ENCODE measurements around the gene NADK2. TPM values are rescaled to one million over a fixed set of nuclear protein-coding genes. Genes with fewer than 3 reads are reported as not detected.
"Not testable (repeated sequence)": the region's sequence is repeated elsewhere in the genome, so short reads cannot be mapped to it uniquely, and the experiment has no call there.

NADK2 gene, protein sequence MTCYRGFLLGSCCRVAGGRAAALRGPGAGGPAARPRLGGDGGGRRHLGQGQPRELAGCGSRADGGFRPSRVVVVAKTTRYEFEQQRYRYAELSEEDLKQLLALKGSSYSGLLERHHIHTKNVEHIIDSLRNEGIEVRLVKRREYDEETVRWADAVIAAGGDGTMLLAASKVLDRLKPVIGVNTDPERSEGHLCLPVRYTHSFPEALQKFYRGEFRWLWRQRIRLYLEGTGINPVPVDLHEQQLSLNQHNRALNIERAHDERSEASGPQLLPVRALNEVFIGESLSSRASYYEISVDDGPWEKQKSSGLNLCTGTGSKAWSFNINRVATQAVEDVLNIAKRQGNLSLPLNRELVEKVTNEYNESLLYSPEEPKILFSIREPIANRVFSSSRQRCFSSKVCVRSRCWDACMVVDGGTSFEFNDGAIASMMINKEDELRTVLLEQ
- 10 to 100 TPM; 13.6 to 20.9 TPM for total RNA-seq

DNA sequence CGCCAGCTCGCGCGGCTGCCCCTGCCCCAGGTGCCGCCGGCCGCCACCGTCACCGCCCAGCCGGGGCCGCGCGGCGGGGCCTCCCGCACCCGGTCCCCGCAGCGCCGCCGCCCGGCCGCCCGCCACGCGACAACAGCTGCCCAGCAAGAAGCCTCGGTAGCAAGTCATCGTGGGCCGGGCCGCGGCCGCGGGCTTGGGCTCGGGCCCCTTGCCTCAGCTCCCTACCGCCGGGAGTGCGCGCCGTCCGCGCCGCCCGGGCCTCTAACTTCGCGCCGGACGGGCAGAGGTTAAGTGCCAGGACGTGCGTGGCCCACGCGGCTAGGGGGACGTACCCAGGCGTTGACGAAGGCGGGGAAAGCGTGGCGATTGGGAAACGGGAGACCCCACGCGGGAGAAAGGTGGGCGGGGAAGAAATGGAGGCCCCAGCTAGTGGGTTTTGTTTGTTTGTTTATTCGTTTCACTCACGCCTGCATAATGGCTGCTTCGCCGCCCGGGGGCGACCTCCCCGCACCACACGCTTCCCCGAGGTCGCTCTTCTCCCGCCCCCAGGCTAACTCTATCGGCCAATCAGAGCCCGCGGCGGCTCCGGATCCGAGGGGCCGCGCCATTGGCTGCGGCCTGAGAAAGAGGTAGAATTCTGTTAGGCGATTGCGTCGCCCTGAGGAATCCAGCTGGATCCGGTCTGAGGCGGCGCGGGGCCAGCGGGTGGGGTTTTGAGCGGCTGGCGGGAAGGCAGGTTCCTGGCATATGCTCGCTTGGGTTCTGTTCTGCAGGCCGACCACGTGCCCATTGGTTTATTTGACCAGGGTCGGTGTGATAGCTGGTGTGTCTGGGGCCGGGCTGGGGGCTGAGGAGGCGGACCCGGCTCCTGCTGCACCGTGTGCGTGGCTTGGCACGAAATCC, at the start of gene NADK2:
NADK2 (minus strand) TSS at position 295 of the 903 bp plus-strand sequence; CDS start at position 168, 127 bp downstream.
- peak; percentile 88 to 90 for ATAC-seq (replicated peaks in 1 of 2)
- peak; percentile 93 to 94 for DNase-seq
- H3K9me3 Mint-ChIP-seq = no peaks in the 10 kb centered on the region
- peak within 1 kb of the TSS; percentile 77 for H3K27ac Mint-ChIP-seq
- H3K27me3 Mint-ChIP-seq (ENCODE audit: low read depth) = no peaks in the 10 kb centered on the region
- H3K4me1 Mint-ChIP-seq (ENCODE audit: low read depth) = peaks cover 50% of the 10 kb centered on the region
- H3K4me3 Mint-ChIP-seq = peak within 1 kb of the TSS; percentile 90 to 91
- H3K36me3 Mint-ChIP-seq (ENCODE audit: insufficient read depth in 2 of 2) = no peaks in the 10 kb centered on the region

DNA sequence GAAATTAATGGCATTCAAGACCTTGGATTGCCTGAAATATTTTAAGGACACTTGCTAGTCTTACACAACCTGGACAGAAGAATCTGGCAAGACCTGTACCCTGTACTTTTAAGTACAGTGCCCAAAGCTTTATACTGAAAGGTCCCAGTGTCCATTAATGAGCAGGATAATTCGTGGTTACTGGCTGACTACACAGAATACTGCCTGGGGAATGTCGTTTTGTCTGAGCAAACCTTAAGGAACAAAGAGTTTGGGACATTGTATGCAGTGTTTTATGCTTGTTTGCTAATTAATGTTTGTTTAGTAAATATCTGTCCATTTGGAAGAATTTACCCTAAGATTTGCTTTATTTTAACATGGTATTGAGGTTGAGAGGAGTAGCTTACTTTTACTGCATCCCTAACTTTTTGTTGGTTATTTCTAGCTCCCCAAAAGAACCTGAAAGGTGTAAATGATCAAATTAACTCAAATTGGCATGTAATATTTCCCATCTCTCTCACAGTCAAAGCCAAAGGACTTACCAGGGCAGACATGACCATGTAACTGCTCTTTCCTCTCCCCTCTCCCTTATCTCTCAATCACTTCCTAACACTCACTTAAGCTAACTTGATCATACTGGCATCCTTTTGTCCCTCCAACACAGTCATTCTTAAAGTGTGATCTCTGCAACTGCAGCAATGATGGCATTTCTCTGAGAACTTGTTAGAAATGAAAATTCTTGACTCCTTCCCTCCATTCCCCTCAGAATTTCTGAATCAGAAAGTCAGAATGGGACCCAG, 44.3 kb upstream of the NADK2 start:
- Mint-ChIP-seq H3K27me3 (ENCODE audit: low read depth) (peaks cover 9% of the 10 kb centered on the region), H3K27ac (no peak overlapping the region), H3K36me3 (ENCODE audit: insufficient read depth in 2 of 2) (no peaks in the 10 kb centered on the region), H3K4me3 (no peak overlapping the region), H3K4me1 (ENCODE audit: low read depth) (no peaks in the 10 kb centered on the region), H3K9me3 (no peaks in the 10 kb centered on the region)
- no peak for DNase-seq
- ATAC-seq (replicated peaks in 1 of 2) = no peak

DNA sequence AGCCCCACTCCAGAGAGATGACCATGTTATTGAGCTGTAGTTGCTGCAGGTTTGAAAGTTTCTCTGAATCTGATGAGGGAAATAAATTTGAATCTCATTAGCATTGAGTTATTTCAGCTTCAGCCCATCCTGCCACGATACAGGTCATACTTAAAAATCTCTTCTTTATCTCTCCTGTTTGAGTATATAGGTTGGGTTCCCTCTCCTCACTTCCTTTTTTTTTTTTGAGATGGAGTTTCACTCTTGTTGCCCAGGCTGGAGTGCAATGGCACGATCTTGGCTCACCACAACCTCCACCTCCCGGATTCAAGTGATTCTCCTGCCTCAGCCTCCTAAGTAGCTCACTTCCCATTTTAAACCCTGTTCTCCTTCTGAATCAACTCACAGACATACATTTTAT, 42.0 kb upstream of the NADK2 start:
- not testable (repeated sequence) for H3K27me3 Mint-ChIP-seq (ENCODE audit: low read depth); H3K4me1 Mint-ChIP-seq (ENCODE audit: low read depth); H3K36me3 Mint-ChIP-seq (ENCODE audit: insufficient read depth in 2 of 2); H3K9me3 Mint-ChIP-seq; H3K27ac Mint-ChIP-seq; H3K4me3 Mint-ChIP-seq; ATAC-seq (replicated peaks in 1 of 2); DNase-seq

DNA sequence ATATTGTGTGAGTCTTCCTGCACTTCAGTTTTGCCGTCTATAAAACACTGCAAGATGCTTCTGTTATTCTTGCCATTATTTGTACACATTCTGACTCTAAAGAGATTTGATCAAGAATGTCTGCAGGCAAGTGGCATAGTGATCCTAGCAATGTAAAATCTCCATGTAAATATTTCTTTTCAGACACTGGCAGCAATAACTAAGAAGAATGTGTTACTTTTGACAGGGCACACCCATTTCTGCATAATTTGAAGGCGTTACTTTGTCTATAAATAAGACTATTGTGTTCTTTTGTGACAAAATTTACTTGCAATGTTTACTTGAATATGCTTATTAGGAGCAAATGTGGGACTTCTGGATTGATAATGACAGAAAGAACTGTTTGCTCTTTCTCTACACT, 39.9 kb upstream of the NADK2 start:
- Mint-ChIP-seq H3K27ac (no peak overlapping the region), H3K36me3 (ENCODE audit: insufficient read depth in 2 of 2) (no peaks in the 10 kb centered on the region), H3K4me3 (no peak overlapping the region), H3K27me3 (ENCODE audit: low read depth) (peaks cover 9% of the 10 kb centered on the region), H3K9me3 (no peaks in the 10 kb centered on the region), H3K4me1 (ENCODE audit: low read depth) (peaks cover 6% of the 10 kb centered on the region)
- ATAC-seq (replicated peaks in 1 of 2) (no peak), DNase-seq (no peak)

DNA sequence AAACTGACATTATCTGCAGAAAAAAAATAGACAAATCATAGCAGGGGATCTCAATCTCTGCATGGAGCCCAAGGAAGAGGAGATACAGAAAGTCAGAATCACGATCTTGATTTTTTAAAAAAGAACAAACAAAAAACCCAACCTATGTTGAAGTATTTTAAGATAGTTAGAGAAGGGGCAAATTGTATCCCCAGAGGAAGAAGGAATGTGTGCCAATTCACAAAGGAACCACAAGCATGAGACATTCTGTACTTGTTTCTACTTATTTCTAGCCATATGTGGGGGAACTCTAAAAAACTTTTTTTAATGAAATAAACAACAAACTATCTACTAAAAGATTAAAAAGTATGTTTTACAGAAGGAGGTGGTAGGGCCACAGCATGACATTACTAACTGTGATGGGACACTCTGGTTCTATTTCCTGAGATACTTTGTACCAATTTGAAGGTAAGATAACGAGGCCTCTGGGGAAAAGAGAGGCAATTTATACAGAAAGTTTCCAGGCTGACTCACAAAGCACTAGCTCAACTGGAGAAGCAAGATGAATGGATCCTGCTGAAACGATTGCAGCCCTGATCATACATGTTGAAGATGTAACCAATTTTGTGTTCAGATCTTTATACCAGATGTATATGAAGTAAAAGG, 37.5 kb upstream of the NADK2 start:
- H3K27me3 Mint-ChIP-seq (ENCODE audit: low read depth) = peaks cover 4% of the 10 kb centered on the region

DNA sequence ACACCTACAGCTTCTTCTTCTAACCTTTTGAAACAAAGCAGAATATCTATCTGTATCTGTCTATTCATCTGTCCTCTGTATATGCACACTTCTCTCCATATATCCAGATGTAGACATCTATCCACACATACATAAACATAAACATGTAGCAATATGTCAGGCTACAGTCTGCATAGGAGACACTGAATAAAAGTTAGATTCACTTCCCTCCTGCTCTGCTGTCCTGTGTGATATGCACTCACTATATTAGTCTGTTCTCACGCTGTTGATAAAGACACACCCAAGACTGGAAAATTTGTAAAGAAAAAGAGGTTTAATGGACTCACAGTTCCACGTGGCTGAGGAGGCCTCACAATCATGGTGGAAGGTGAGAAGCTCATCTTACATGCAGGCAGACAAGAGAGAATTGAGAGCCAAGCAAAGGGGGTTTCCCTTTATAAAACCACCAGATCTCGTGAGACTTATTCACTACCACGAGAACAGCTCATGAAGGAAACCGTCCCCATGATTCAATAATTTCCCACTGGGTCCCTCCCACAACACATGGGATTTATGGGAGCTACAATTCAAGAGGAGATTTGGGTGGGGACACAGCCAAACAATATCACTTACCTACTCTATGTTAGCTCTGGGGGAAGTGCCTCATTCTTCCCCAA, 35.9 kb upstream of the NADK2 start:
- H3K4me3 Mint-ChIP-seq = no peak overlapping the region
- H3K27me3 Mint-ChIP-seq (ENCODE audit: low read depth) = peaks cover 4% of the 10 kb centered on the region
- no peaks in the 10 kb centered on the region for H3K9me3 Mint-ChIP-seq
- no peaks in the 10 kb centered on the region for H3K36me3 Mint-ChIP-seq (ENCODE audit: insufficient read depth in 2 of 2)
- DNase-seq (no peak), ATAC-seq (replicated peaks in 1 of 2) (no peak)
- no peak overlapping the region for H3K27ac Mint-ChIP-seq
- H3K4me1 Mint-ChIP-seq (ENCODE audit: low read depth) = peaks cover 6% of the 10 kb centered on the region

More for the DNA sequence above, 37.5 kb upstream of the NADK2 start:
- ATAC-seq (replicated peaks in 1 of 2) (peak in 1 of 2 donors; percentile 26), DNase-seq (no peak)
- H3K4me3 Mint-ChIP-seq = no peak overlapping the region
- H3K4me1 Mint-ChIP-seq (ENCODE audit: low read depth) = peaks cover 6% of the 10 kb centered on the region
- H3K36me3 Mint-ChIP-seq (ENCODE audit: insufficient read depth in 2 of 2) = no peaks in the 10 kb centered on the region
- no peaks in the 10 kb centered on the region for H3K9me3 Mint-ChIP-seq
- H3K27ac Mint-ChIP-seq = peak overlapping the region; percentile 74

DNA sequence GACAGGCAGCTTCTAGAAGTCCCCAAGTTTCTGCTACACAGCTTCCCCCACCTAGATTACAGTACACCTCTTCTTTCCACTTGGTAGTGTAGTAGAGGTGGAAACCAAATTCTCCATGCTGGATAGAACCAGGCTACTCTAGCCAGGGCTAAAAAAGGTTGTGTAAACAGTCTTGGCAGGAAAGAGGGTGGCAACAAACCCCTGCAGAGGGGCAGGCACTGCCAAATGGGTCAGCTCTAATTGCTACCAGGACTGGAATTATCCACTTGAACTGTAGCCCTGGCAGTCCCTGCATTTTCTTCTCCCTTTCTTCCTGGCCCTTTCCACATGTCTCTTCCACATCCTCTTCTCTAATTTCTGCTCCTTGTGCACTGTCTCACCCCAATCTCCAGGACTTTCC, 35.1 kb upstream of the NADK2 start:
- Mint-ChIP-seq H3K27me3 (ENCODE audit: low read depth) (peaks cover 4% of the 10 kb centered on the region), H3K9me3 (no peaks in the 10 kb centered on the region), H3K36me3 (ENCODE audit: insufficient read depth in 2 of 2) (no peaks in the 10 kb centered on the region), H3K27ac (no peak overlapping the region), H3K4me3 (no peak overlapping the region), H3K4me1 (ENCODE audit: low read depth) (peaks cover 6% of the 10 kb centered on the region)
- no peak for ATAC-seq (replicated peaks in 1 of 2)
- DNase-seq = no peak

DNA sequence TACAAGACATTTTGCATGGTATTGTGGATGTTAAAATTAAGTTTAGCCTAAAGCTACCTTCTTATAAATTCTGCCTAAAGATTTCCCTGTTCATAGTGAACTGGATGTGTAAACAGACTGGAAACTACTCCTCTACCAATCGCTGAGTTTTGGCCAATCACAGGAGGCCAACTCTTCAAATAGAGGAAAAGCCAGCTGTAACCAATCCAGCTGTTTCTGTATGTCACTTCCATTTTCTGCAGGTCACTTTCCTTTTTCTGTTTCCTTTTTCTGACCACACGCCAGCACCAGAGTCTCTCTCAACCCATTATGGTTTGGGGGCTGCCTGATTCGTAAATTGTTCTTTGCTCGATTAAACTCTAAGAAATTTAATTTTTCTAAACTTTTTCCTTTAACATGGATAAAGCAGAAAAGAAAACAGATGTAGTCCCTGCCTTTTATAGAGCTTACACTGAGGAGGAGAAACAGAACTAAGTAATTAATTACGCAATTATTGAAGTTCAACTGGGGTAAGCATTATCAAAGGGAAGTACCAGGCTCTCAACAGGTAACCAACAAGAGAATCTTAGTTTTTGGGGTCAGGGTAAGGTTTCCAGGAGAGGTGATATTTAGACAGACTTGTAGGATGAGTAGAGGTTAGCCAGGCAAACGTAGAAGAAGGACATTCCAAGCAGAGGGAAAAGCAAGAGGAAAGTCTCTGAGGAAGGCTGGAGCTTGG, 32.2 kb upstream of the NADK2 start:
- Mint-ChIP-seq H3K27ac (no peak overlapping the region), H3K27me3 (ENCODE audit: low read depth) (no peaks in the 10 kb centered on the region), H3K36me3 (ENCODE audit: insufficient read depth in 2 of 2) (no peaks in the 10 kb centered on the region), H3K9me3 (no peaks in the 10 kb centered on the region), H3K4me3 (no peak overlapping the region), H3K4me1 (ENCODE audit: low read depth) (peaks cover 6% of the 10 kb centered on the region)
- no peak for DNase-seq
- ATAC-seq (replicated peaks in 1 of 2) = no peak

DNA sequence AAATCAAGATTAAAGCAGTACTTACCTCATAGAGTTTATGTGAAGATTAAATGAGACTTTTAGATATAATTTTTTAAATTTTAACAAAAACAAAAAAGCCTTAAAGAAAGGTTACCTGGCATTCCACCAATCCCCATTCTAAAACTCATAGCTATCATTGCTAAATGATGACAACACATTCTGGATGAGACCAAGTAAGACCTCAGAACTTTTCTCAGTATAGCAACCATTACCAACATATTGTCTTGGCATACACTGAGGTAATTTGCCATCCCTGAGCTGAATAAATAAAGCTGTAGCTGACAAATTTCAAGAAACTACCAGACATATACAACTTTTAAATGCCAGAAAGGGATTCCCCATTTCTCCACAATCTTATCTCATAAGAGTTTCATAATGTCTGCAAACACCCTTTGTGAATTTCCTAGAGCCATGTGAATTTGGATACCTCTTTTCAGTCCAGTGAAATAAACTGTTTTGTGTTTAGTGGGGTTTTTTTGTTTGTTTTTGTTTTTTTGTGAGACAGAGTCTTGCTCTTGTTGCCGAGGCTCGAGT, 30.5 kb upstream of the NADK2 start:
- H3K9me3 Mint-ChIP-seq = no peaks in the 10 kb centered on the region
- H3K27ac Mint-ChIP-seq = no peak overlapping the region
- H3K4me1 Mint-ChIP-seq (ENCODE audit: low read depth) = no peaks in the 10 kb centered on the region
- H3K4me3 Mint-ChIP-seq = no peak overlapping the region
- DNase-seq (no peak), ATAC-seq (replicated peaks in 1 of 2) (no peak)
- H3K36me3 Mint-ChIP-seq (ENCODE audit: insufficient read depth in 2 of 2) = no peaks in the 10 kb centered on the region
- no peaks in the 10 kb centered on the region for H3K27me3 Mint-ChIP-seq (ENCODE audit: low read depth)

DNA sequence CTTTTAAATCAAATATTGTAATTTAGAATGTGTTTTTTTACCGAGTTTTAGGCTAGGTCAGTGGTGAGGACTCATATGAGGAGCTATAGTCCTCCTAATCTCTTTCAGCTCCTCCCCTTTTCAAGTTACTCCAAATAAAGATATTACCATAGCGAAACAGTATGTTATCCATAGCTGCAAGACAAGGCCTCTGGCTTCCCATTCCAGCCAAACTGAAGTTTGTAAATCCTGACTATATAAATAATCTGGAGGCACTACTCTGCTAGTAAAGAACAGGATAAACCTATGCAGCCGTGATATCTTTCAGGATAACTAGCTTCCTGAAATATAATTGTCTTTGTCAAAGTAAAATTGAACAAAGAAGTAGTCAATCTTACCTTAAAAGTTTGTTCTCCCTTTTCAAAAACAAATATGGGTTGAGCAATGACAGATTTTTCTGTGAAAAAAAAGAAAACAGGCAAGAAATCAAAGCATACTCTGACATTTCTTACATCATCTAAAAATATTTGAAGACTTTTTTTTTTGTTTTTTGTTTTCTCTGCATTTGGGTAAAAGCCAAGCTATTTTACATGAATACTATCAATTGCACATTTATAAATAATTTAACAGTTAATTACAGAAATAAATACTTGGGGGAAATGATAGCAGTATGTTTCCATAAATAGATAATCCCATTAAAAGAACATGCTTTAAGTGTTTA, 29.3 kb upstream of the NADK2 start:
- no peaks in the 10 kb centered on the region for H3K9me3 Mint-ChIP-seq
- no peaks in the 10 kb centered on the region for H3K4me1 Mint-ChIP-seq (ENCODE audit: low read depth)
- H3K4me3 Mint-ChIP-seq = no peak overlapping the region
- no peaks in the 10 kb centered on the region for H3K27me3 Mint-ChIP-seq (ENCODE audit: low read depth)
- no peaks in the 10 kb centered on the region for H3K36me3 Mint-ChIP-seq (ENCODE audit: insufficient read depth in 2 of 2)
- no peak for DNase-seq
- H3K27ac Mint-ChIP-seq = no peak overlapping the region
- ATAC-seq (replicated peaks in 1 of 2) = no peak

DNA sequence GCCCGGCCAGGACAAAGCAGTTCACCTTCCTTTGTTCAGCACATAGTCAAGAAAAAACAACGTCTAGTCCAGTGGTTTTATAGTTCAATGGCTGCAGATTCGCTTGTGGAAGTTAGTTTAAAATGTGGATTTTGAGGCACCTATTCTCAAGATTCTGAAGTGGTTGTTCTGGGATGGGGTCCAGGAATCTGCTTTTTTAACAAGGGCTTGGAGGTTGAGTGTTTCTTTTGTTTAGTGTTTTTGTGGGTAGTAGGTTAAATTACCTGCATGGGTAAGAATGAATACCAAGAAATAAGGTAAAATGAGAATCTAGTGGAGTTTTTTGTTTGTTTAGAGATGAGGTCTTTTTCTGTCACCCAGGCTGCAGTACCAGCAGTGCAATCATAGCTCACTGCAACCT, 28.4 kb upstream of the NADK2 start:
- ATAC-seq (replicated peaks in 1 of 2) = no peak

More for the DNA sequence above, 28.4 kb upstream of the NADK2 start:
- no peaks in the 10 kb centered on the region for H3K27me3 Mint-ChIP-seq (ENCODE audit: low read depth)
- no peak overlapping the region for H3K4me3 Mint-ChIP-seq
- no peak for DNase-seq
- no peaks in the 10 kb centered on the region for H3K4me1 Mint-ChIP-seq (ENCODE audit: low read depth)
- no peaks in the 10 kb centered on the region for H3K9me3 Mint-ChIP-seq
- no peak overlapping the region for H3K27ac Mint-ChIP-seq
- no peaks in the 10 kb centered on the region for H3K36me3 Mint-ChIP-seq (ENCODE audit: insufficient read depth in 2 of 2)
